Urinary bladder (tissue), 4 donors: ENCODE measurements around the gene HES6. TPM values are rescaled to one million over a fixed set of nuclear protein-coding genes. Genes with fewer than 3 reads are reported as not detected.

Source experiments
- DNase-seq: peaks from one replicate; pipeline ENCODE4 v3.0.0-alpha.2; 2015; ENCODE audit errors: extremely low spot score
- H3K27ac ChIP-seq: one replicate; pipeline ENCODE4 v1.5.1; 2013; ENCODE audit warnings: low read depth, mild to moderate bottlenecking, moderate library complexity
- H3K36me3 ChIP-seq: one replicate; pipeline ENCODE4 v1.6.1; 2013; ENCODE audit warnings: mild to moderate bottlenecking, moderate library complexity; ENCODE audit not compliant: insufficient read depth
- H3K4me1 ChIP-seq: one replicate; pipeline ENCODE4 v1.6.1; 2013; ENCODE audit warnings: mild to moderate bottlenecking, moderate library complexity; ENCODE audit not compliant: insufficient read depth
- H3K4me3 ChIP-seq: one replicate; pipeline ENCODE4 v1.5.1; 2013; ENCODE audit warnings: low read depth, low read length
- WGBS: extraction: QIAGEN DNeasy Blood & Tissue Kit; methylation state at CpG from one replicate; pipeline ENCODE4 v1.1.7; 2013; 5-methylcytosine and 5-hydroxymethylcytosine counted together
- polyA plus RNA-seq: library from polyadenylated mRNA; stranded (reverse); fragments of 200-250 nt; gene quantifications from one replicate; pipeline ENCODE4 v1.2.3, GENCODE V29; 2013
- total RNA-seq: library from RNA; depleted of rRNA; stranded (reverse); fragments of >200 nt; gene quantifications from one replicate; pipeline ENCODE4 v1.2.3, GENCODE V29; 2014
- donor health status: healthy with polysubstance abuse.
- donor health status: healthy.

HES6 gene
- total and polyA plus RNA-seq, 2 donors = 3.0 to 6.5 TPM

GRCh38 chr2:238240757-238241711, 1.2 kb upstream of the HES6 start:
- H3K36me3 ChIP-seq = peaks cover 2% of the 10 kb centered on the region
- H3K27ac ChIP-seq = no peak overlapping the region
- DNase-seq = no peak
- 12% methylated on average over 71 of the region's 71 CpGs for WGBS
- peak overlapping the region; percentile 68 for H3K4me3 ChIP-seq
- H3K4me1 ChIP-seq = peaks cover 9% of the 10 kb centered on the region

GRCh38 chr2:238239543-238239862, 335 bp downstream of the HES6 start:
- H3K4me1 ChIP-seq = peaks cover 9% of the 10 kb centered on the region
- no peak overlapping the region for H3K27ac ChIP-seq
- no peaks in the 10 kb centered on the region for H3K36me3 ChIP-seq
- under 1% methylated on average over 43 of the region's 43 CpGs for WGBS
- DNase-seq = no peak
- H3K4me3 ChIP-seq = peak overlapping the region; percentile 68

GRCh38 chr2:238238766-238239542, 884 bp downstream of the HES6 start:
- peak overlapping the region; percentile 68 for H3K4me3 ChIP-seq
- no peak overlapping the region for H3K27ac ChIP-seq
- no peaks in the 10 kb centered on the region for H3K36me3 ChIP-seq
- DNase-seq = no peak
- WGBS = 18% methylated on average over 75 of the region's 75 CpGs
- peaks cover 9% of the 10 kb centered on the region for H3K4me1 ChIP-seq

- H3K36me3 ChIP-seq = no peaks in the 10 kb centered on the region
- WGBS = 87% methylated on average over 5 of the region's 5 CpGs
- DNase-seq = no peak
- no peak overlapping the region for H3K4me3 ChIP-seq
- peaks cover 9% of the 10 kb centered on the region for H3K4me1 ChIP-seq
- H3K27ac ChIP-seq = no peak overlapping the region
Measured at GRCh38 chr2:238238311-238238765, 1.5 kb downstream of the HES6 start.

GRCh38 chr2:238237431-238238135, 2.3 kb downstream of the HES6 start:
- Histone ChIP-seq H3K4me1 (peaks cover 9% of the 10 kb centered on the region), H3K27ac (no peak overlapping the region), H3K4me3 (no peak overlapping the region), H3K36me3 (no peaks in the 10 kb centered on the region)
- 84% methylated on average over 11 of the region's 11 CpGs for WGBS
- no peak for DNase-seq

- Histone ChIP-seq H3K27ac (no peak overlapping the region), H3K36me3 (no peaks in the 10 kb centered on the region), H3K4me3 (no peak overlapping the region), H3K4me1 (peaks cover 9% of the 10 kb centered on the region)
- no peak for DNase-seq
- WGBS = 93% methylated on average over 4 of the region's 4 CpGs
Measured at GRCh38 chr2:238236571-238236970, 3.3 kb downstream of the HES6 start.

GRCh38 chr2:238235856-238236255, 4.0 kb downstream of the HES6 start:
- 94% methylated on average over 7 of the region's 7 CpGs for WGBS
- Histone ChIP-seq H3K36me3 (no peaks in the 10 kb centered on the region), H3K27ac (no peak overlapping the region), H3K4me1 (peaks cover 9% of the 10 kb centered on the region), H3K4me3 (no peak overlapping the region)
- no peak for DNase-seq

- no peak for DNase-seq
- 83% methylated on average over 11 of the region's 11 CpGs for WGBS
- Histone ChIP-seq H3K36me3 (no peaks in the 10 kb centered on the region), H3K27ac (no peak overlapping the region), H3K4me3 (no peak overlapping the region), H3K4me1 (peaks cover 5% of the 10 kb centered on the region)
Measured at GRCh38 chr2:238235331-238235732, 4.5 kb downstream of the HES6 start.

- no peak overlapping the region for H3K4me3 ChIP-seq
- 89% methylated on average over 12 of the region's 12 CpGs for WGBS
- DNase-seq = no peak
- H3K36me3 ChIP-seq = no peaks in the 10 kb centered on the region
- no peaks in the 10 kb centered on the region for H3K4me1 ChIP-seq
- no peak overlapping the region for H3K27ac ChIP-seq
Measured at GRCh38 chr2:238233625-238234024, 6.2 kb downstream of the HES6 start.

- Histone ChIP-seq H3K27ac (no peak overlapping the region), H3K36me3 (no peaks in the 10 kb centered on the region), H3K4me1 (no peaks in the 10 kb centered on the region), H3K4me3 (no peak overlapping the region)
- DNase-seq = no peak
- WGBS = 63% methylated on average over 21 of the region's 21 CpGs
Measured at GRCh38 chr2:238231809-238232208, 8.0 kb downstream of the HES6 start.

GRCh38 chr2:238231251-238231793, 8.5 kb downstream of the HES6 start:
- H3K4me3 ChIP-seq = peak overlapping the region; percentile 28
- 4% methylated on average over 46 of the region's 46 CpGs for WGBS
- DNase-seq = no peak

GRCh38 chr2:238230699-238231098, 9.1 kb downstream of the HES6 start:
- WGBS = 78% methylated on average over 5 of the region's 5 CpGs
- no peak for DNase-seq
- Histone ChIP-seq H3K4me3 (no peak overlapping the region), H3K4me1 (no peaks in the 10 kb centered on the region), H3K36me3 (no peaks in the 10 kb centered on the region), H3K27ac (no peak overlapping the region)

More at GRCh38 chr2:238231251-238231793, 8.5 kb downstream of the HES6 start:
- Histone ChIP-seq H3K27ac (no peak overlapping the region), H3K4me1 (no peaks in the 10 kb centered on the region), H3K36me3 (no peaks in the 10 kb centered on the region)

- no peak overlapping the region for H3K4me3 ChIP-seq
Measured at GRCh38 chr2:238228700-238229099, 11.1 kb downstream of the HES6 start.

More at GRCh38 chr2:238228700-238229099, 11.1 kb downstream of the HES6 start:
- Histone ChIP-seq H3K4me1 (no peaks in the 10 kb centered on the region), H3K27ac (no peak overlapping the region), H3K36me3 (no peaks in the 10 kb centered on the region)
- WGBS = 50% methylated on average over 4 of the region's 4 CpGs
- no peak for DNase-seq
